Smooth muscle cell (in vitro differentiated cells): ENCODE data around the gene SMOC1. TPM values are rescaled to one million over a fixed set of nuclear protein-coding genes. Genes with fewer than 3 reads are reported as not detected.

ENCODE experiments used
- DNase-seq: peaks from one replicate; lab custom pipeline; 2025; ENCODE audit not compliant: unreplicated experiment; lab: John Stamatoyannopoulos, UW
- H2AFZ ChIP-seq: fragments of 200-600 bp; sonication (generic); 2 replicates; pipeline ENCODE4 v1.6.0; 2016; ENCODE audit warnings: antibody characterized with exemption, low read depth, mild to moderate bottlenecking
- H3F3A ChIP-seq: fragments of 200-600 bp; sonication (generic); 2 replicates; pipeline ENCODE4 v1.6.0; 2017; ENCODE audit warnings: antibody characterized with exemption, low read depth
- H3K27ac ChIP-seq: fragments of 200-600 bp; sonication (generic); 2 replicates; pipeline ENCODE4 v1.5.1; 2016; ENCODE audit warnings: low read depth, mild to moderate bottlenecking
- H3K27me3 ChIP-seq: fragments of 200-600 bp; sonication (generic); 2 replicates; pipeline ENCODE4 v1.6.1; 2016; ENCODE audit warnings: low read depth, mild to moderate bottlenecking
- H3K36me3 ChIP-seq: fragments of 200-600 bp; sonication (generic); 2 replicates; pipeline ENCODE4 v1.5.1; 2016; ENCODE audit warnings: low read depth
- H3K4me1 ChIP-seq: fragments of 200-600 bp; sonication (generic); 2 replicates; pipeline ENCODE4 v1.5.1; 2016; ENCODE audit warnings: low read depth
- H3K4me2 ChIP-seq: fragments of 200-600 bp; sonication (generic); 2 replicates; pipeline ENCODE4 v1.6.0; 2016; ENCODE audit warnings: mild to moderate bottlenecking
- H3K4me3 ChIP-seq: fragments of 200-600 bp; sonication (generic); 2 replicates; pipeline ENCODE4 v1.5.1; 2016; ENCODE audit warnings: mild to moderate bottlenecking
- H3K79me2 ChIP-seq: fragments of 200-600 bp; sonication (generic); 2 replicates; pipeline ENCODE4 v1.6.0; 2016; ENCODE audit warnings: low read depth, mild to moderate bottlenecking
- H3K9ac ChIP-seq: fragments of 200-600 bp; sonication (generic); 2 replicates; pipeline ENCODE4 v1.6.0; 2016; ENCODE audit warnings: low read depth
- H3K9me3 ChIP-seq: fragments of 200-600 bp; sonication (generic); replicated peaks from 2 replicates; pipeline ENCODE4 v1.5.1; 2016; ENCODE audit warnings: low read depth
- H4K20me1 ChIP-seq: fragments of 200-600 bp; sonication (generic); 2 replicates; pipeline ENCODE4 v1.6.0; 2016; ENCODE audit warnings: low read depth
- WGBS: methylation state at CpG from one replicate; pipeline ENCODE4 v1.1.7; 2016; ENCODE audit warnings: low lambda C conversion rate; 5-methylcytosine and 5-hydroxymethylcytosine counted together
- polyA plus RNA-seq: library from polyadenylated mRNA; unstranded; fragments of >200 nt; fragmentation: Nextera tagmentation; extraction: Ambion mirVana; gene quantifications from 2 replicates; pipeline ENCODE4 v1.2.1, GENCODE V29; 2016
- total RNA-seq: library from RNA; depleted of rRNA; stranded (reverse); fragments of >200 nt; gene quantifications from 2 replicates; pipeline ENCODE4 v1.2.3, GENCODE V29; 2014
- TF ChIP-seq, protein P1 (sequence below): fragments of 200-600 bp; sonication (generic); IDR thresholded peaks from 2 replicates; pipeline ENCODE4 v1.5.1; 2017; ENCODE audit warnings: borderline replicate concordance, mild to moderate bottlenecking, antibody characterized with exemption; ENCODE audit not compliant: insufficient read depth, poor library complexity, severe bottlenecking

The SMOC1 gene
- total and polyA plus RNA-seq, 2 experiments from 2014 or later = 1.6 to 6.3 TPM

DNA sequence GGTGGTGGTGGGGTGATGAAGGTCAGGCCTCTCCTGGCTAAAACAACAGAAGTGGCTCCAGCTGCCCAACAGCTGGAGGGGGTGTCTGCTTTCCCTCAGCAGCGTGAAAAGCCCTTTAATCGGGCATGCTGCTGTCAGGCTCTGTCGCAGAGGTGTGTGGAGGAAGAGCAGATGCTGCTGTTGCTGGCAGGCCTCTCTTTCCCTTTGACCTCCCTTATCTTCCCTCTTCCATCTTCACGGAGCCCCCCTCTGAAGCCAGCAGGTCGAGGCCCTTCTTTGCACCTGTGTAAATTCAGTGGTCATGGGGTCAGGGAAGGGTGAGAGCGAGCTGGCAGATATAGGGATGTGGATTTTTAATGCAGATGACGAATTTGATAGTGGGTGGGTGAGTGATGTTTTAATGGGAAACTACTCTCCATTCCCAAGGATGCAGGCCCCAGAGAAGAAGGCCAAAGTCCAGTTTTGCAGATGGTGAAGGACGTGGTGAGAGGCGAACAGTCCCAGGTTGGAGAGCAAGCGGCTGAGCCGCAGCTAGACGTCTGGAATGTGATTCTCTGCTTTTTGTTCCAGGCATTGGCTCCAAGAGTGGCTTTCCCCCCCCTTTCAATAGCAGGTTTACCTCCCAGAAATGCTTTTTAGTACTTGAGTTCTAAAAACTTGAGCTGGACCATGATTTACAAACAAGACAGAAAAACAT lies 64.0 kb downstream of the SMOC1 start:
- no peak overlapping the region for H3K27ac ChIP-seq
- no peak overlapping the region for H2AFZ ChIP-seq
- no peak overlapping the region for H3K9ac ChIP-seq
- no peak overlapping the region for H3K4me2 ChIP-seq
- H3K4me3 ChIP-seq = no peak overlapping the region
- H4K20me1 ChIP-seq = no peaks in the 10 kb centered on the region
- TF ChIP-seq, protein P1, sequence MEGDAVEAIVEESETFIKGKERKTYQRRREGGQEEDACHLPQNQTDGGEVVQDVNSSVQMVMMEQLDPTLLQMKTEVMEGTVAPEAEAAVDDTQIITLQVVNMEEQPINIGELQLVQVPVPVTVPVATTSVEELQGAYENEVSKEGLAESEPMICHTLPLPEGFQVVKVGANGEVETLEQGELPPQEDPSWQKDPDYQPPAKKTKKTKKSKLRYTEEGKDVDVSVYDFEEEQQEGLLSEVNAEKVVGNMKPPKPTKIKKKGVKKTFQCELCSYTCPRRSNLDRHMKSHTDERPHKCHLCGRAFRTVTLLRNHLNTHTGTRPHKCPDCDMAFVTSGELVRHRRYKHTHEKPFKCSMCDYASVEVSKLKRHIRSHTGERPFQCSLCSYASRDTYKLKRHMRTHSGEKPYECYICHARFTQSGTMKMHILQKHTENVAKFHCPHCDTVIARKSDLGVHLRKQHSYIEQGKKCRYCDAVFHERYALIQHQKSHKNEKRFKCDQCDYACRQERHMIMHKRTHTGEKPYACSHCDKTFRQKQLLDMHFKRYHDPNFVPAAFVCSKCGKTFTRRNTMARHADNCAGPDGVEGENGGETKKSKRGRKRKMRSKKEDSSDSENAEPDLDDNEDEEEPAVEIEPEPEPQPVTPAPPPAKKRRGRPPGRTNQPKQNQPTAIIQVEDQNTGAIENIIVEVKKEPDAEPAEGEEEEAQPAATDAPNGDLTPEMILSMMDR = no peak
- peaks cover 3% of the 10 kb centered on the region for H3K9me3 ChIP-seq
- H3K79me2 ChIP-seq = no peaks in the 10 kb centered on the region
- peaks cover 6% of the 10 kb centered on the region for H3K27me3 ChIP-seq
- DNase-seq = no peak
- WGBS = 55% methylated on average over 12 of the region's 12 CpGs
- peaks cover 4% of the 10 kb centered on the region for H3F3A ChIP-seq
- H3K36me3 ChIP-seq = no peaks in the 10 kb centered on the region
- peaks cover 12% of the 10 kb centered on the region for H3K4me1 ChIP-seq

DNA sequence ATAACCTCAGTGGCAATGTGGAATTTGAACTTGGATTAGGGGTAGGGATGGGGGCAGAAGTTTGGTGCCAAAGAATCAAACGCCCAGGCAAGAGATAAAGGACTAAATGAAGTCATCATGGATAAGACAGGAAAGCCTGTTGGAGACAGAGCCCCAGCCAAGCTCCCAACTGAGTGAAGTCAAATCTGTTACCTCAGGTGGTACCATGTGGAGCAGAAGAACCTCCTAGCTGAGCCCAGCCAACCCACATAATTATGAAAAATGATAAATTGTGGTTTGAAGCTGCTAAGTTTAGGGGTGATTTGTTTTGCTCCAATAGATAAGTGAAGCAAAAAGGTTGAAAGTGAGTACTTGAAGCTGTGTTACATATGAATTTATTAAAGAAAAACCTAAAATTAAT lies 66.1 kb downstream of the SMOC1 start:
- Histone ChIP-seq H3K27me3 (peaks cover 6% of the 10 kb centered on the region), H3K4me2 (no peak overlapping the region), H4K20me1 (no peaks in the 10 kb centered on the region), H3K27ac (no peak overlapping the region), H3K9me3 (peaks cover 3% of the 10 kb centered on the region), H2AFZ (no peak overlapping the region), H3K79me2 (no peaks in the 10 kb centered on the region), H3K4me1 (peaks cover 6% of the 10 kb centered on the region), H3K9ac (no peak overlapping the region), H3K36me3 (no peaks in the 10 kb centered on the region), H3F3A (no peaks in the 10 kb centered on the region), H3K4me3 (no peak overlapping the region)
- 100% methylated on average over 1 of the region's 1 CpG for WGBS
- no peak for DNase-seq
- TF ChIP-seq, protein P1 = no peak

DNA sequence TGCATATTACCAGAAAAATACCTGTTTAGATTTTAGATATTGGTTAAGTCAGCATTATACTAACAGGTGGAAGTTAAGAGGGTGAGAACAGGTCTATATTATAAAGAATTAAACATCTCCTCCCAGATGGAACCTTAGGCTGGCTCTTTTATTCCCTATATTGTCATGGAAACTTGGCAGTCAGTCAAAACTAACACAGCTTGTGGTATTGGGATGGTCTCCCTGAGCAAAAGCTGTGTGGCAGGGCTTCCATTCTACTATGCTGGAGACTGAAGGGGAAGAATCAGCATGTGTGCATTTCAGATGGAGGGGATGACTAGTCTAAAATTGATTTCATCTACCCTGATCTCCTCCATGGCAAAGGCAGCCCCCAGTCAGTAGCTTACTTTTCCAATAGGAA lies 66.7 kb downstream of the SMOC1 start:
- Histone ChIP-seq H3K4me2 (no peak overlapping the region), H3K4me3 (no peak overlapping the region), H3K36me3 (no peaks in the 10 kb centered on the region), H3K9me3 (peaks cover 3% of the 10 kb centered on the region), H4K20me1 (no peaks in the 10 kb centered on the region), H3F3A (no peaks in the 10 kb centered on the region), H3K79me2 (no peaks in the 10 kb centered on the region), H3K27ac (no peak overlapping the region), H3K27me3 (peaks cover 6% of the 10 kb centered on the region), H3K9ac (no peak overlapping the region), H3K4me1 (peaks cover 6% of the 10 kb centered on the region), H2AFZ (no peak overlapping the region)
- TF ChIP-seq, protein P1 = no peak
- DNase-seq = no peak

DNA sequence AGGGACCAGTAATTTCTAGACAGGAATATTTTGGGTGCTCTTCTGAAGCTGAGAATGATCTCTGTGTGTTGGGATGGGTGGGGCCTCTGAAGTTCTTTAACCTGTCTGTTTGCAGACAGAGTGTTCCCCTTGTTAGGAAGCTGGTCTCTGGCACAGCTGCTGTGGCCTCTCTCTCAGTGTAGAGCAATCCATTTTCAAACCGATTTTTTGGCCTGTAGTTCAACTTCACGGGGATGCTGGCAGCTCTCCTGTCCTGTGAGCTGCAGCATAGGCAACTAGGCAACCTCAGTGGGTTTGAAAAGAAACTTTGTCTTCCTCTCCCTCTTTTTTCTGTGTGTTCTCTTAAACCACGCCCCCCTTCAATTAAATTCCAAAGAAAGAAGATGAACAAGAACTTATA lies 69.1 kb downstream of the SMOC1 start:
- Histone ChIP-seq H3K9ac (no peak overlapping the region), H3K79me2 (no peaks in the 10 kb centered on the region), H3F3A (no peaks in the 10 kb centered on the region), H3K4me3 (no peak overlapping the region), H2AFZ (no peak overlapping the region), H3K27ac (no peak overlapping the region), H3K36me3 (no peaks in the 10 kb centered on the region), H3K27me3 (peaks cover 9% of the 10 kb centered on the region), H3K9me3 (peaks cover 3% of the 10 kb centered on the region), H3K4me1 (no peaks in the 10 kb centered on the region), H4K20me1 (no peaks in the 10 kb centered on the region), H3K4me2 (no peak overlapping the region)
- WGBS = 88% methylated on average over 3 of the region's 3 CpGs
- TF ChIP-seq, protein P1 = no peak
- no peak for DNase-seq
